Measurements from ENCODE around the gene GFPT1.

Gene GFPT1

GRCh38 chr2:69304656-69305055, 82.4 kb downstream of the GFPT1 start:
- DNase-seq = no peak
- intact Hi-C loops (cut with DNase I) = loop anchor here (10.0 kb wide), 1 partner anchor 290 kb away; the partner anchor contains the start of gene ANTXR1

GRCh38 chr2:69300650-69301049, 86.4 kb downstream of the GFPT1 start:
- no peak for DNase-seq
- intact Hi-C loops (cut with DNase I) = loop anchor here (10.0 kb wide), 1 partner anchor 286 kb away; the partner anchor contains the start of gene ANTXR1

DNA sequence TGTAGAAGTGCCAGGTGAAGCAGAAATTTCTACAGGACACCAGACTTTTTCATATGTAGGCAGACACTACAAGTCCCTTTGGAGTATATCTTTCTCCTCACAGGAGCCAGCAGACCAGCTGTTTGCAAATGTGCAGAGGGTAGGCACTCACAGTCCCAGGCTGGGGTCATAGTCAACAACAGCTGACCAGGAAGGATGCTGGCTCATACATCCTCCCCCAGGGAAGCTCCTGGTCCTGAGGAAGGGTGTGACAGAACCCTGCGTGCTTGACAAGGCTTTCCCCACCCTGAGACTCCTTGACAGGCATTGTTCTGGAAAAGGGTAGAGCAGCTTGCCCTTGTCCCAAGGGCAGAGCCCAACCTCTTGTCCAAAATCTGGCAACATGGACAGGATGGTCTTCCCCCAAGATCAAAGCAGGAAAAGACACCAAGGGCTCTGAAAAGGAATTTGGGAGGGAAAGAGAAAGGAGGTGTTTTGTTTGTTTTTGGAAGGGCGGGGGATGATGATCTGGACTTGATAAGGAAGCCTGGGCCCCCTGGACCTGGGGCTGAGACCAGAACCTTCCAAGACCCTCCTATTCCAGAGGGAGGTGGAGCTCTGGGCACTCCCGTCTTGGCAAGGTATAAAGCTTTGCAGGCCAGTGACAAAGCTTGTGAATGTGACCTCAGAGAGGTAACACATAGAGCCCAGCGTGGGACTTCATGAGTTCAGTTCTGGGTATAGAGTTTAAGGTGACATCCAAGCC, 87.1 kb downstream of the GFPT1 start:
- intact Hi-C loops (cut with DNase I) = loop anchor here (10.0 kb wide), 1 partner anchor 285 kb away; the partner anchor contains the start of gene ANTXR1
- no peak for DNase-seq

- intact Hi-C loops (cut with DNase I) = no loop called here
- no peak for DNase-seq
Observed at GRCh38 chr2:69298862-69299261, 88.2 kb downstream of the GFPT1 start.

DNA sequence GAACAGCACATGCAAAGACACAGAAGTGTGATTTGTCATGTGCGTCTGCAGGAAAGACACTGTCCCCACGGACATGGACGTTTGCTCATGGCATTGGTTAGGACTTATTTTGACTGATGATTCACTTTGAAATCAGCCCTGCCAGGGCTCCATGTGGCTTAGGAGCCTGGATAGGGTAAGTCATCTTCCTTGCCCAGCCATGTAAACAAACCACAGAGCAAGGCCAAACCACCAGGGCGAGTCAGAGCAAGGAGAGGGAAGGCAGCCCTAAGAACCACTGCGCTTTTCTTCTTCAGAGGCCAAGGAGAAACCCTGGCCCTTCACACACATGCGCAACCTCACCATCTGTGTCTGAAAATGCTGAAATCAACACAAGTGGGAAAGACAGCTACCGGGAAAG, 88.8 kb downstream of the GFPT1 start:
- intact Hi-C loops (cut with DNase I) = no loop called here
- DNase-seq = no peak

DNA sequence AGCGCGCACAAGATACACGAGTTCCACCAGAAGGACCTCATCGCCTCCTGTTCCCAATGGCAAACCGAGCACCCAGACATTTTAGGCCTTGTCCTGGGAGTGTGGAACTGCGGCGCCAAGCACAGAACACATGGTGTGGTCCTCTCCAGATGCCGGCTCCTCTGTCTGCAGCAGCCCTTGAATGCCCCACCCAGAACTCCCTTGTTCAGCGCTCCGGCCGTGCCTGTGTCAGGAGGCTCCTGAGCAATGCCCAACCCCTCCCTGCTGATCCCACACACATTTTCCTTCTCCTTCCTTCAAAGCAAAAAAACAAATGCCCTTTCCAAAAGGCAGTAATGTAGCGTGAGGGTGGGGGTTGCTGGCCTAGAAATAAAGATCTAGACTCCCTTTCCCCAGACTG, 89.8 kb downstream of the GFPT1 start:
- no peak for DNase-seq
- intact Hi-C loops (cut with DNase I) = no loop called here

DNA sequence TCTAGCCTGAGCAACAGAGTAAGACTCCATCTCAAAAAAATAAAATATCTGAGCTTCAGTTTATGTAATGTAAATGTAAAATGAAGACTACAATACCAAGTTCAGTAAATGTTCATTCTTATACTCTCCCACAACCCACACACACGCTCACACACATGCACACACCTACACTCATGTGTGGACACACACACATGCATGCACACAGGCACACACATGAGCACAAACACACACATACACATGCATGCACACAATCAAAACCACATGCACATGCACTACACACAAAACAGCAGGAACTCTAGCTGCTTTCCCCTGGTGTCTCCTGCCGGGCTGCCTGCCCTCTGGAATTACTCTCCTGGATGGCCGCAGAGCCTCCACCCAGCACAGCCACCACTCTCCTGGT, 90.6 kb downstream of the GFPT1 start:
- intact Hi-C loops (cut with DNase I) = no loop called here
- DNase-seq = no peak

DNA sequence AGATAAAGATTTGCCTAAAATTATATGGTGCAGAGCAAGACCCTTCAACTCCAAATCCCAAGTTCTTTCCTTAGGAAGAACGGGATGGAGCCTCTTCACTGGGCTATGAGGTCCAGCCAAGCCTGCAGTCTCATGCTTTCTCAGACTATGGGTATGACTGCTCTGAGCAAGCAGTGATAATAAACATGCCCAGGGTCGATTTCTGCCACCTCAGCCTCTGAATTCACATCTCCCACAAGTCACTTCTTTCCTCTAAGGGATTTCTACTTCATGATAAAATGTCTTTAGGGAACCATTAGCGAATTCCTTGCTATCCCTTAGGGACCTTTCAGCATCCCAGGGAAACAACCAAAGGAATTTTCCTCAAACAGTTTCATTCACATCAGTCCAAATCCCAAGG, 94.8 kb downstream of the GFPT1 start:
- DNase-seq = no peak
- intact Hi-C loops (cut with DNase I) = no loop called here

- intact Hi-C loops (cut with DNase I) = no loop called here
- no peak for DNase-seq
Observed at GRCh38 chr2:69291721-69292120, 95.3 kb downstream of the GFPT1 start.

DNA sequence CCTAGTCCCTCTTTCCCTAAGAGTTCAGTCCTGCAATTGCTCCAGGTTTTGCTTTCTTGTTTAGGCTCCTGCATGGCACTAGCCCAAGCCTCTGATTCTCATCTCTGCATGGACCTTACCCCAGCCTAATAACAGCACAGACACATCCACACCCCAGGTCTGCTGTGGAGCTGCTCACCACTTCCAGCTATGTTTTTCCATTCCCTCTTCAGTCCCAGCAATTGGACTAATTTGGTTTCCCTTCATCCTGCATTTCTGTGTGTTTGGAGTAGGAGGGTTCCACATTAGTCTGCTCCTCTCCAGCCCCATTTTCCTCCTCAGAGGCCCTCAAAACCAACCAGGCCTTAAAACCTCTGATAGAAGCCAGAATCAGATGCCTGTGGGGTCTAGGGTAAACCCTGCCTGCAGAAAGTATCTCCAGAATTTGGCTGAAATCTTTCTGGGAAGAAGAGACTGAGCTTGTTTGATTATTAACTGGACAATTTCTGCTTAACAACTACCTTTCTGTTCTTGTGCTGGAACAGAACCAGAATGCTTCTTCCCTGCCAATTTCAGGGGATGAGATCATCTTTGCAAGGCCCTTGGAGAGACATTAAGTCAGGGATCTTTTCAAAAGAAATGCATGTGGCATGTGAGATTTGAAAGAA, 95.9 kb downstream of the GFPT1 start:
- intact Hi-C loops (cut with DNase I) = no loop called here
- no peak for DNase-seq

- intact Hi-C loops (cut with DNase I) = no loop called here
- DNase-seq = no peak
Observed at GRCh38 chr2:69288429-69288828, 98.6 kb downstream of the GFPT1 start.

DNA sequence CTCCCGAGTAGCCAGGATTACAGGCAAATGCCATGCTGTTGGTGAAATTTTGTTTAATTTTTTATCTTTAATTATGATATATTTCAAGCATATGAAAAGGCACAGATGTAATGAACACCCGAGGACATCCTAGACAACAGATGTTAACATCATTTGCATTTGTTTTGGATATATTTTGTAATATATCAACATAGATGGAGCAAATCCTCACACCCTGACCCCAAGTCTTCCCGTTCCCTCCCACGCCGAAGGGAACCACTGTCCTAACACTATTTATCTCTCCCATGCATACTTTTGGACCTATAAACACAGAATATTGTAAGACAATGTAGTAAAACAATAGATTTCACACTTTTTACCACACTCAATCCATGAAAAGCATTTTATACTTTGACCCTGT, 99.5 kb downstream of the GFPT1 start:
- intact Hi-C loops (cut with DNase I) = no loop called here
- no peak for DNase-seq

DNA sequence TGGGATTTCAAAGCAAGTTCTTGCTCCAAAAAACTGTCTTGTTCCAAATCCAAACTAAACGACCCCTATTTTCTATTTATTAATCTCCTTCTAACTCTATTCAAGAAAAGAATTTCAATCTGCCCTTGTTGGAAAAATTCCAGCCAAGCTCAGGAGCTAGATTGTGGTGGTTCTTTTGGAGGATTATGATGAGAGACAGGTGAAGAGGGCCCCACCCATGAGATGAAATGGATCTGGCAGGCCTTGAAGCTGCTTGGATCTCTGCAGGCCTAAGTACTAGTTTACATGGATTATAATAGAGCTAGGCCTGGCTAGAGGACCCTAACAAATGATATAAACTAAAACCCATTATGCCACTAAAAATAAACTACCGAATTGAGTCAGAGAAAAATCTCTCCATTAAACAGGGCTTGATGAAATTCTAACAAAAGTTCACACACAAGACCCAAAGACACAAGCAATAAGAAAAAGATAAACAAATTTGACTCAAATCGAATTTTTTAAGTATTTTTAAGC, 101.6 kb downstream of the GFPT1 start:
- no peak for DNase-seq
- intact Hi-C loops (cut with DNase I) = no loop called here

GRCh38 chr2:69280796-69281412, 106.1 kb downstream of the GFPT1 start:
- intact Hi-C loops (cut with DNase I) = no loop called here
- no peak for DNase-seq

DNA sequence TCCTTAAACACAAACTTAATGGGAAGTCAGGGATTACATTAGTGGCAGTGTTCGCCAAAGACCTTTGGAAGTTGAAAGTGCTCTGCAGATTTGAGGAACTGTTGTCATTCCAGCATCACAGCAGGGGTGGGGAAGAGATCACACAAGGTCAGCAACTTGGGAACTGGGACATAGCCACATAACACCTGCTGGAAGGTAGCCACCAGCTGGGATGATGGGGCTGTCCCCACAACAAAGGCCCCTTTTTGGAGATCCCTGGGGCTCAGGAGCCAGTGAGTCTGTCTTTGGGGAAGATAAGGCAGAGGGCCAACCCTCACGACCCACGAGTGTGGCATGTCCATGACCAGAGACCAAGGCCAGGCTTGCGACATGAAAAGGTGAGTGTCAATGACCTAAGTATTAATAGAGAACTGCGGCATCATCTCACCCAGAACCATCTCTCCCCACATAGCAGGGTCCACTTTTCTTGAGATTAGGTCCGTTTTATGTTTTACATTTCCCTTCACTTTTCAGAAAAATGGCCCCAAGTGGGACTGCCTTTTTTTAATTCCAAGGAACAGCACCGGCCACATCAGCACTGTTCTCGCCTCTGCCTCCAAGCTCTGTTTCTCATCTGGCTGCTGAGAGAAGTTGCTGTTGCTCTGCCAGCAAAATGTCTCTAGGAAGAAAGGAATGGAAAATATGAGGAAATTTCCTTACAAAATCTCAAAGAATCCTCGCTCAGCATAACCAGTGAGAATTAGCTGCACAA, 106.9 kb downstream of the GFPT1 start:
- DNase-seq = no peak
- intact Hi-C loops (cut with DNase I) = no loop called here

DNA sequence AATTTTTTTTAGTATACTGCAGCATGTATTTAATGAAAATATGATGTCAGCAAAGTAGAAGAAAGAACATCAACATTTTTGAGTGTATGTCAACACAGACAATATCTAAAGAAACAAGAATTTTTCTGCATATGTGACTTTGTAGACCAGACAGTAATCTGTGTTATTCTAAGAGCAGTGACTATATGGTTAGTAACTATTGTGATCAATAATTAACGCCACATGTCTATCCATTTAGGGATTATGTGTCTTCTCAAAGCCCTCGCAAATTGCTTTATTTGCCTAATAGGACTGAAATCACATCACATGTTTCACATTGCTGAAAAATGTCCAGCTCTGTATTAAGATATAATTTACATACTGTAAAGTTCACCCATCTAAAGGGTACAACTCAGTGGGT, 107.8 kb downstream of the GFPT1 start:
- no peak for DNase-seq
- intact Hi-C loops (cut with DNase I) = no loop called here

DNA sequence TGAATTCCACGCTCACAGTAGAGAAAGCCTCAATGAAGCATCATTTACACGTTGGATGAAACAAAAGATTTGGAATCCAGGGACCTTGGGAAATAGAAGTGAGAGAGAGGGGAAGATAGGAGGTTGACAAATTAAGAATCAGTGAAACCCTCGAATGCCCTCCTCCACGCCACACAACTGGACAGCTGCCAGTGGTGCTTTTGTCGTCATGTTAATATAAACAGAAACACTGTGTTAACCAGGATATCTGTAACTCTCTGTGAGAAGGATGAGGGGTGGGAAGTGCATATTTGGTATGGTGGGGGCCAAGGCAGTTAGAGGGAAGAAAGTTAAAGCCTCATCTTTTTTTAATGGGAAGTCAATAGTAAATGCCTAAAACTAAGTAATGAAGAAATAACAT, 108.7 kb downstream of the GFPT1 start:
- no peak for DNase-seq

DNA sequence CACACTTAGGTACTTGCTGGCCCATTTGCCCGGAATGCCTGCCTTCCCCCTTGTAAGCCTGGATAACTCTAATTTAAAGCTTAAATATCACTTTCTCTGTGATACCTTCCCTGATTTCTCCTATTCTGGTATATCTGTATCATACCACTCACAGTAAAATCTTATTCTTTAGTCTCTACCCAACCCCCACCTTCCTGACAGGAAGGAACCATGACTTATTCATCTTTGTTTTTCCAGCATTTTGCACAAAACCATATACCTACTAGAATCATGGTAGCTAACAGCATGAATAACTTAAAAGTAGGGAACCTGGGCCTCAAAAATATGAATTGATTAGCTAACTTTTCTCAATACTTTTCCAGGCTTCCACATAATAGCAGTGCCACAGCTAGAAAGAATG, 111.5 kb downstream of the GFPT1 start:
- DNase-seq = no peak
- intact Hi-C loops (cut with DNase I) = no loop called here

More for the DNA sequence above, 108.7 kb downstream of the GFPT1 start:
- intact Hi-C loops (cut with DNase I) = no loop called here

DNA sequence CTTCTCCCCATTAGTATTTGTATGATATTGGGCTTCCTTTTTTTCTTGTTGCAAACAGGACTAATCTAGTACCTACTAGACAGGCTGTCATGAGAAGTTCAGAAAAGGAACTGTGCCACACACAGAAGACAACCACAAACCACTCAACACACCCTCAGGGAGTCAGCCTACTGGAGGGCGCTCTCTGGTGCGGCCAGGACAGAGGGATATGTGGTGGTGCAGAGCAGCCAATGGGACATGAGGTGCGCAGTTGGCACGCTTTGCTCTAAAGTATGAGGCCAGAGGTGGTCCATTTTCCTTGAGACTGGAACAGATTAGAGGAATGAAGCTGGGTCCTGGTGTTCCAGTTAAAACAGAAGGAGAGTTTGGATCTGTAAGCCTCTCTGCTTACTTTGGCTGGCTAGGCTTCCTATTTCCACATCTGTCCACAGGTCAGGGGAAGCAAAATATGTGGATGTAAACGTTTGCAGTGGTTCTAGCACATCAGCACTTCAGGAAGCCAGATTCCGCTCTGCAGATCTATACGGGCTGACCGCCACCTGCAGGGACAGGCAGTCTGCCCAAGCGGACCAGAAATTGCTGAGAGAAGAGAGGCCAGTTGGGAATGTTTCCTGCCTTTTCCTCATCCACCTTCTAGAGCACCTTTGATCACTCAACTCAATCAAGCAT, 114.1 kb downstream of the GFPT1 start:
- DNase-seq = peak in 4 of 42 donors; percentile 6 to 29 (median 12)
- intact Hi-C loops (cut with DNase I) = no loop called here

Measured in head of caudate nucleus (tissue), 42 donors.